Measurements from ENCODE around the gene DOP1B.

DOP1B gene, protein sequence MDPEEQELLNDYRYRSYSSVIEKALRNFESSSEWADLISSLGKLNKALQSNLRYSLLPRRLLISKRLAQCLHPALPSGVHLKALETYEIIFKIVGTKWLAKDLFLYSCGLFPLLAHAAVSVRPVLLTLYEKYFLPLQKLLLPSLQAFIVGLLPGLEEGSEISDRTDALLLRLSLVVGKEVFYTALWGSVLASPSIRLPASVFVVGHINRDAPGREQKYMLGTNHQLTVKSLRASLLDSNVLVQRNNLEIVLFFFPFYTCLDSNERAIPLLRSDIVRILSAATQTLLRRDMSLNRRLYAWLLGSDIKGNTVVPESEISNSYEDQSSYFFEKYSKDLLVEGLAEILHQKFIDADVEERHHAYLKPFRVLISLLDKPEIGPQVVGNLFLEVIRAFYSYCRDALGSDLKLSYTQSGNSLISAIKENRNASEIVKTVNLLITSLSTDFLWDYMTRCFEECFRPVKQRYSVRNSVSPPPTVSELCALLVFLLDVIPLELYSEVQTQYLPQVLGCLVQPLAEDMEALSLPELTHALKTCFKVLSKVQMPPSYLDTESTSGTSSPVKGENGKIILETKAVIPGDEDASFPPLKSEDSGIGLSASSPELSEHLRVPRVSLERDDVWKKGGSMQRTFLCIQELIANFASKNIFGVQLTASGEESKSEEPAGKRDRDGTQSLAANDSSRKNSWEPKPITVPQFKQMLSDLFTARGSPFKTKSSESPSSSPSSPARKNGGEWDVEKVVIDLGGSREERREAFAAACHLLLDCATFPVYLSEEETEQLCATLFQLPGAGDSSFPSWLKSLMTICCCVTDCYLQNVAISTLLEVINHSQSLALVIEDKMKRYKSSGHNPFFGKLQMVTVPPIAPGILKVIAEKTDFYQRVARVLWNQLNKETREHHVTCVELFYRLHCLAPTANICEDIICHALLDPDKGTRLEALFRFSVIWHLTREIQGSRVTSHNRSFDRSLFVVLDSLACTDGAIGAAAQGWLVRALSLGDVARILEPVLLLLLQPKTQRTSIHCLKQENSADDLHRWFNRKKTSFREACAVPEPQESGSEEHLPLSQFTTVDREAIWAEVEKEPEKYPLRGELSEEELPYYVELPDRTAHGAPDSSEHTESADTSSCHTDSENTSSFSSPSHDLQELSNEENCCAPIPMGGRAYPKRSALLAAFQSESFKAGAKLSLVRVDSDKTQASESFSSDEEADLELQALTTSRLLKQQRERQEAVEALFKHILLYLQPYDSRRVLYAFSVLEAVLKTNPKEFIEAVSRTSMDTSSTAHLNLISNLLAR (N-terminal part only)

DNA sequence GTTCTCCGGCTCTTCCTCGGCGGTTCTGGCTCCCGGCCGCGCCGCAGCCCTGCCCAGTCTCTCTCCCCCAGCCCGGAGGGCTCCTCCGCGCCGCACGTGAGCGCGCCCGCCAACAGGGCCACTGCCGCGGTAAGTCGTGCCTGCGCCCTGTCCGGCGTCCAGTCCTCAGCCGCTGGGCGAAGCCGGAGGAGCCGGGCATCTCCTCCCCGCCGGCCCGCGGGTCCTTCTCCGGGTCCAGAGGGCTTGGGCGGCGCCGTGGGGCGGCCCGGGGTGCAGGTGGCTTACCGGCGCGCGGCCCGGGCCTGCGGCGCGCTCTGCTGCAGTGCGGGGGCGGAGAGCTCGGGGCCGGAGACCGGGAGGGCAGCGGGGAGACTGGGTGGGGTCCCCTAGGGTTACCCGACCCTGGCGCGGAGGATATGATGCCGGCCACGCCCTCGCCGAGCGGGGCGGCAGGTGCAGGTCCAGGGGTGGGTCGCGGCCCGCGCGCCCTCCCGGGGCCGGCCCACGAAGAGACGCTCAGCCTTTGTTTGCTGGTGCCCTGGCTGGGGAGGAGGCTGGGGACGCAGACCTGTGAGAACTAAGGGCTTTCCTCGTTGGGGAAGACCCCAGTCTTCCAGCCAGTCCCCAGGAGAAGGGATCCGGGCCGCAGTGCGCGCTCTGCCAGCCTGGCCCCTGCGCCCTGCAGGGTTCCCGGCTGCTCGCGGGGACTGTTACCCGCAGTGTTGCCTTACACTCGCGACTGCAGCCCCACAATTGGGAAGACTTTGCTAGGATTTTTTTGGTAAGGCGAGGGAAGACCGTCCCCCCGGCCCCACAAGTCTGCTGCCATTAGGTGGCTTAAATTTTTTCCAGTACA is at the start of gene DOP1B:
DOP1B (plus strand) TSS at position 10 of the 856 bp plus-strand sequence. CDS start 7,910 bp downstream, outside the sequence.
- Histone ChIP-seq H3K27me3 (peaks cover 0 to 8% (median 0%) of the 10 kb centered on the region in 11 experiments; a peak in 3 of 22 replicates), H3K36me3 (no peaks in the 10 kb centered on the region), H3K9me3 (replicated peaks in 1 of 11) (peaks cover 0 to 3% (median 0%) of the 10 kb centered on the region in 11 experiments; a peak in 1 of 22 replicates), H3K4me3 (peak within 1 kb of the TSS; percentile 86 to 98 (median 96)), H3K4me2 (peak within 1 kb of the TSS; percentile 94 to 99 (median 96)), H4K20me1 (peaks cover 0 to 20% (median 0%) of the 10 kb centered on the region in 11 experiments; a peak in 4 of 22 replicates), H3K4me1 (peaks cover 16 to 26% (median 19%) of the 10 kb centered on the region in 10 experiments), H3K9ac (peak within 1 kb of the TSS; percentile 84 to 93 (median 91)), H3K27ac (peak within 1 kb of the TSS; percentile 54 to 87 (median 83); a peak in 21 of 22 replicates)
- TF ChIP-seq Cebpa-rat (IDR thresholded peaks at IDR 0.05), result no peak

GRCh38 chr21:36109868-36110267 is 46.8 kb upstream of the DOP1B start:
- Histone ChIP-seq H3K4me3 (no peak overlapping the region), H3K27me3 (no peaks in the 10 kb centered on the region; a peak in 1 of 22 replicates), H4K20me1 (no peaks in the 10 kb centered on the region), H3K9me3 (replicated peaks in 1 of 11) (0 out of 22 replicates have a peak, but pooled peaks cover 0 to 3% (median 0%) of the 10 kb centered on the region in 11 experiments), H3K4me2 (no peak overlapping the region), H3K4me1 (peaks cover 14 to 19% (median 17%) of the 10 kb centered on the region in 10 experiments), H3K36me3 (no peaks in the 10 kb centered on the region), H3K27ac (no peak overlapping the region), H3K9ac (no peak overlapping the region)
- TF ChIP-seq Cebpa-rat (IDR thresholded peaks at IDR 0.05), result no peak

- H3K27me3 ChIP-seq, result no peaks in the 10 kb centered on the region
- no peak for TF ChIP-seq Cebpa-rat (IDR thresholded peaks at IDR 0.05)
- no peak overlapping the region for H3K4me2 ChIP-seq
- no peaks in the 10 kb centered on the region for H3K36me3 ChIP-seq
- no peak overlapping the region for H3K27ac ChIP-seq
- H4K20me1 ChIP-seq, result no peaks in the 10 kb centered on the region
- no peak overlapping the region for H3K9ac ChIP-seq
- peaks cover 14 to 27% (median 21%) of the 10 kb centered on the region in 10 experiments for H3K4me1 ChIP-seq
- no peak overlapping the region for H3K4me3 ChIP-seq
- H3K9me3 ChIP-seq (replicated peaks in 1 of 11), result 0 out of 22 replicates have a peak, but pooled peaks cover 0 to 3% (median 0%) of the 10 kb centered on the region in 11 experiments
Observed at GRCh38 chr21:36111238-36111637, 45.4 kb upstream of the DOP1B start.

- no peak overlapping the region for H3K4me3 ChIP-seq
- 0 out of 22 replicates have a peak overlapping the region, but pooled peaks of 1 of the 11 experiments have one; percentile 7 for H3K9ac ChIP-seq
- no peaks in the 10 kb centered on the region for H3K27me3 ChIP-seq
- H3K4me2 ChIP-seq, result peak overlapping the region; percentile 46 to 72 (median 57)
- peaks cover 15 to 27% (median 21%) of the 10 kb centered on the region in 10 experiments for H3K4me1 ChIP-seq
- no peak overlapping the region; a peak in 1 of 22 replicates for H3K27ac ChIP-seq
- H4K20me1 ChIP-seq, result no peaks in the 10 kb centered on the region
- H3K36me3 ChIP-seq, result no peaks in the 10 kb centered on the region
- H3K9me3 ChIP-seq (replicated peaks in 1 of 11), result peaks cover 4 to 16% (median 9%) of the 10 kb centered on the region in 11 experiments; a peak in 12 of 22 replicates
- TF ChIP-seq Cebpa-rat (IDR thresholded peaks at IDR 0.05), result peak in 3 of 11 experiments; percentile 31 to 72 (median 56); a peak in 4 of 22 replicates
Observed at GRCh38 chr21:36113647-36114428, 42.8 kb upstream of the DOP1B start.

- H3K4me1 ChIP-seq, result peaks cover 19 to 31% (median 23%) of the 10 kb centered on the region in 10 experiments
- H3K36me3 ChIP-seq, result no peaks in the 10 kb centered on the region
- H3K4me3 ChIP-seq, result no peak overlapping the region
- no peak overlapping the region for H3K27ac ChIP-seq
- H3K9ac ChIP-seq, result no peak overlapping the region
- peaks cover 4 to 16% (median 8%) of the 10 kb centered on the region in 11 experiments; a peak in 12 of 22 replicates for H3K9me3 ChIP-seq (replicated peaks in 1 of 11)
- no peaks in the 10 kb centered on the region for H4K20me1 ChIP-seq
- H3K4me2 ChIP-seq, result 0 out of 22 replicates have a peak overlapping the region, but pooled peaks of 1 of the 11 experiments have one; percentile 25
- TF ChIP-seq Cebpa-rat (IDR thresholded peaks at IDR 0.05), result 0 out of 22 replicates have a peak, but pooled peaks of 1 of the 11 experiments have one; percentile 21
- no peaks in the 10 kb centered on the region for H3K27me3 ChIP-seq
Observed at GRCh38 chr21:36115138-36115730, 41.4 kb upstream of the DOP1B start.

DNA sequence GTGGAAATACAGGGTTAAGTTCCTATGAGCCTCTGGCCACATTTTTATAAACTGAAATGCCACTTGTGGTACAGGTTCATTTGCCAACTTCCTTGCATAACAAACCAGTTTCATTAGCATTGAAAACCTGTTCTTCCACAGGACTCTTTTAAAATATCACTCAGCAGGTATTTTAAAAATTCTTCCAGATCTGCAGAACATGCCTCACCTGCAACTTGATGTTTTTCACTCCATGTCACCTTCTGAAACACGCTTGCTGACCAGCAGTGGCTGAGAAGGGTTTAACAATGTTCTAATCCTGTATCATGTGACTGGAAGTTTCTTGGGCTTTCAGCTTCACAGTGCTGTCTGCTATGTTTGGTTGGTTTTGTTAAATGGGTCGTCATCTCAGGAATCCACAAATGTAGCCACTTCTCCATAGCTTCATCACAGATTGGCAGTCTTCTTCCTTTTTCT is 39.3 kb upstream of the DOP1B start:
- H3K9me3 ChIP-seq (replicated peaks in 1 of 11), result peaks cover 4 to 16% (median 8%) of the 10 kb centered on the region in 11 experiments; a peak in 12 of 22 replicates
- H3K4me1 ChIP-seq, result peaks cover 24 to 37% (median 28%) of the 10 kb centered on the region in 10 experiments
- H3K36me3 ChIP-seq, result no peaks in the 10 kb centered on the region
- no peak for TF ChIP-seq Cebpa-rat (IDR thresholded peaks at IDR 0.05)
- no peaks in the 10 kb centered on the region for H3K27me3 ChIP-seq
- H3K27ac ChIP-seq, result no peak overlapping the region
- no peak overlapping the region for H3K4me3 ChIP-seq
- H4K20me1 ChIP-seq, result no peaks in the 10 kb centered on the region
- peak overlapping the region in 2 of 11 experiments; percentile 12 to 29; a peak in 1 of 22 replicates for H3K4me2 ChIP-seq
- H3K9ac ChIP-seq, result no peak overlapping the region

Data from BLaER1 treated with 17β-estradiol and CSF1 and Interleukin-3, amounts not matched to agents 10 nM and 100 nM (cell line).